Fibroblast of lung (primary cell): ENCODE results near the gene FAM114A1. TPM values are rescaled to one million over a fixed set of nuclear protein-coding genes. Genes with fewer than 3 reads are reported as not detected.
A peak's percentile ranks its signal among the peaks of the same experiment; 100 is the strongest.

Experiments
- DNase-seq, 2 donors: peaks; one replicate each; pipeline versions ENCODE4 v3.0.0 to v3.0.0-alpha.2; 2010; ENCODE audit warnings: low read depth in 2 of 2
- H2AFZ ChIP-seq: 2 replicates; pipeline ENCODE4 v1.5.1; 2012; ENCODE audit warnings: low read length, control low read depth, inconsistent platforms
- H3K27ac ChIP-seq: 2 replicates; pipeline ENCODE4 v1.5.1; 2011; ENCODE audit warnings: low read length, control low read depth; ENCODE audit not compliant: insufficient read depth
- H3K27me3 ChIP-seq: 2 replicates; pipeline ENCODE4 v1.5.1; 2011; ENCODE audit warnings: mild to moderate bottlenecking, low read length; ENCODE audit not compliant: control insufficient read depth, insufficient read depth
- H3K36me3 ChIP-seq: 2 replicates; pipeline ENCODE4 v1.5.1; 2011; ENCODE audit warnings: low read length; ENCODE audit not compliant: control insufficient read depth, insufficient read depth
- H3K4me1 ChIP-seq: 2 replicates; pipeline ENCODE4 v1.5.1; 2011; ENCODE audit warnings: low read length; ENCODE audit not compliant: control insufficient read depth, insufficient read depth; ENCODE audit errors: extremely low read depth
- H3K4me2 ChIP-seq: 2 replicates; pipeline ENCODE4 v1.5.1; 2011; ENCODE audit warnings: low read length, control low read depth; ENCODE audit not compliant: insufficient read depth; ENCODE audit errors: extremely low read depth
- H3K4me3 ChIP-seq, 4 experiments: fragments of 200-600 bp in 1 of 4; sonication (generic) in 1 of 4; replicated peaks in 1 of 4; 2 replicates each; pipeline ENCODE4 v1.5.1; 2011 to 2016; ENCODE audit warnings: low read length in 4 of 4, low read depth in 3 of 4, mild to moderate bottlenecking in 3 of 4, control low read depth in 2 of 4, inconsistent platforms in 1 of 4, mixed read lengths in 1 of 4; ENCODE audit not compliant: insufficient read depth in 1 of 4; ENCODE audit errors: control extremely low read depth in 1 of 4
- H3K79me2 ChIP-seq: 2 replicates; pipeline ENCODE4 v1.5.1; 2012; ENCODE audit warnings: mild to moderate bottlenecking, low read length, inconsistent platforms; ENCODE audit not compliant: control insufficient read depth, insufficient read depth
- H3K9ac ChIP-seq: 2 replicates; pipeline ENCODE4 v1.5.1; 2011; ENCODE audit warnings: mild to moderate bottlenecking, low read length, control low read depth; ENCODE audit not compliant: insufficient read depth
- H3K9me3 ChIP-seq: 2 replicates; pipeline ENCODE4 v1.5.1; 2012; ENCODE audit warnings: low read depth, low read length; ENCODE audit not compliant: control insufficient read depth, insufficient read depth
- H4K20me1 ChIP-seq: 2 replicates; pipeline ENCODE4 v1.5.1; 2011; ENCODE audit warnings: low read length; ENCODE audit not compliant: control insufficient read depth, insufficient read depth; ENCODE audit errors: extremely low read depth
- EZH2 ChIP-seq: IDR thresholded peaks from 2 replicates; pipeline ENCODE4 v1.5.1; 2012; ENCODE audit warnings: low read length, control low read depth, mild to moderate bottlenecking; ENCODE audit errors: missing control alignments
- polyA plus RNA-seq, 2 donors: library from polyadenylated mRNA; depleted of rRNA in 1 of 2; stranded (reverse) in 1 of 2; unstranded in 1 of 2; fragments of >200 nt; gene quantifications; 2 replicates each; pipeline ENCODE4 v1.2.1, GENCODE V29; 2011 to 2012; ENCODE audit warnings: missing spikeins in 1 of 2
- total RNA-seq: library from RNA; depleted of rRNA; stranded (reverse); fragments of >200 nt; gene quantifications from 2 replicates; pipeline ENCODE4 v1.2.1, GENCODE V29; 2014
- TF ChIP-seq, protein P1 (sequence below), 2 donors: IDR thresholded peaks in 1 of 2; conservative IDR thresholded peaks in 1 of 2; 1 replicate in 1 of 2; 2 replicates in 1 of 2; pipeline ENCODE4 v1.5.1; 2011 to 2012; ENCODE audit warnings: low read length in 2 of 2, control low read depth in 1 of 2, inconsistent platforms in 1 of 2, low read depth in 1 of 2, mild to moderate bottlenecking in 1 of 2

The FAM114A1 gene
- total and polyA plus RNA-seq, 2 donors (not counting 1 experiment from before 2014, with no cell fraction given), result 296 to 402 TPM

DNA sequence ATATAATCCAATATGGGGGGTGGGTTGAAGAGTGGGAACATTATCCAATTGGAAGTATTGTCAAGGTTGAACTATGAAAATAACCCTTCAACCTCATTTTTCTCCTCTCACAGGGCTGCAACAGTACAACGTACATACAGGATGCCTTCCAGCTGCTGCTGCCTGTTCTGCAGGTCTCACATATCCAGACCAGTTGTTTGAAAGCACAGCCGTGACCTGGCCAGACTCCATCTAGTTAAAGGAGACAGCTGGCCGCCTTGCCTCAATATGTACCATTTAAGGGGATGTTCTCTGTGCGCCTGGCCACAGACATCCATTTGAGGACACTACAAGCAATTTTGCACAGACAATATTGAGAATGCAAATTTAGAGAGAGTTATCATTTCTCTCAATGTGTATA is 75.7 kb downstream of the FAM114A1 start:
- Histone ChIP-seq H3K36me3 (peaks cover 10% of the 10 kb centered on the region), H3K4me2 (no peak overlapping the region)
- peak in 1 of 2 donors; percentile 98 for DNase-seq

DNA sequence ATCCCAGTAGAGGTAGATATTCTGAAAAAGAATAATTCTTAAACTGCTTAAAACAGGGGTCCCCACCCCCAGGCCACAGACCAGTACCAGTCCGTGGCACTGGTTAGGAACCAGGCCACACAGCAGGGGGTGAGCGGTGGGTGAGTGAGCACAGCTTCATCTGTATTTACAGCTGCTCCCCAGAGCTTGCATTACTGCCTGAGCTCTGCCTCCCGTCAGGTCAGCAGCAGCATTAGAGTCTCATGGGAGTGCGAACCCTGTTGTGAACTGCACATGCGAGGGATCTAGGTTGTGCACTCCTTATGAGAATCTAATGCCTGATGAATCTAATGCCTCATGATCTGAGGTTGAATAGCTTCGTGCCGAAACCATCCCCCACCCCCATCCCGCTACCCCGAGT is 76.8 kb downstream of the FAM114A1 start:
- DNase-seq, result no peak

More for the DNA sequence above, 75.7 kb downstream of the FAM114A1 start:
- no peak overlapping the region for H3K9ac ChIP-seq
- no peaks in the 10 kb centered on the region for H3K79me2 ChIP-seq
- no peak for TF ChIP-seq EZH2
- TF ChIP-seq, protein P1, sequence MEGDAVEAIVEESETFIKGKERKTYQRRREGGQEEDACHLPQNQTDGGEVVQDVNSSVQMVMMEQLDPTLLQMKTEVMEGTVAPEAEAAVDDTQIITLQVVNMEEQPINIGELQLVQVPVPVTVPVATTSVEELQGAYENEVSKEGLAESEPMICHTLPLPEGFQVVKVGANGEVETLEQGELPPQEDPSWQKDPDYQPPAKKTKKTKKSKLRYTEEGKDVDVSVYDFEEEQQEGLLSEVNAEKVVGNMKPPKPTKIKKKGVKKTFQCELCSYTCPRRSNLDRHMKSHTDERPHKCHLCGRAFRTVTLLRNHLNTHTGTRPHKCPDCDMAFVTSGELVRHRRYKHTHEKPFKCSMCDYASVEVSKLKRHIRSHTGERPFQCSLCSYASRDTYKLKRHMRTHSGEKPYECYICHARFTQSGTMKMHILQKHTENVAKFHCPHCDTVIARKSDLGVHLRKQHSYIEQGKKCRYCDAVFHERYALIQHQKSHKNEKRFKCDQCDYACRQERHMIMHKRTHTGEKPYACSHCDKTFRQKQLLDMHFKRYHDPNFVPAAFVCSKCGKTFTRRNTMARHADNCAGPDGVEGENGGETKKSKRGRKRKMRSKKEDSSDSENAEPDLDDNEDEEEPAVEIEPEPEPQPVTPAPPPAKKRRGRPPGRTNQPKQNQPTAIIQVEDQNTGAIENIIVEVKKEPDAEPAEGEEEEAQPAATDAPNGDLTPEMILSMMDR (conservative IDR thresholded peaks at IDR 0.05 in 1 of 2, IDR thresholded peaks at IDR 0.05 in 1 of 2; ENCODE audit: low read depth in 1 of 2, low read length in 2 of 2), result no peak
- H3K27ac ChIP-seq, result peak overlapping the region; percentile 23
- H3K4me3 ChIP-seq, result no peak overlapping the region
- H3K4me1 ChIP-seq, result peaks cover 5% of the 10 kb centered on the region
- H3K27me3 ChIP-seq, result no peaks in the 10 kb centered on the region
- H4K20me1 ChIP-seq, result no peaks in the 10 kb centered on the region
- H3K9me3 ChIP-seq, result no peaks in the 10 kb centered on the region
- H2AFZ ChIP-seq, result no peak overlapping the region

DNA sequence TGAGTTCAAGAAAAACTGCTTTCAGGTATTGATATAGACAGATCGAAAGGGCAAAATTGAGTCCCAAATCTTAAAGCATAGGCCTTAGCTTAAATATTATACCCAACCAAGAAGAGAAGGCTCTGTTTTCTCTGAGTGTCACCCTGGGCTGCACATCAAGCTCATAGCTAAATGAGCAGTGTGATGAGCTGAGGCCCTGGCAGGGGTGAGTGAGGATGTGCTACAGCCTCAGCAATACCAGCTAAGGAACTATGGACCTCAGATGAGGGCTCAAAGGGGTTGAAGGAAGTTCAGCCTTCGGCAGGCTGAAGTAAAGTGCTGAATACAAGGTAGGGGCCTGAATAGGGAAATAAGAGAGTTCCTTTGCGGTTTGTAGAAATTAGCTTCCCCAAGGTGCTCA is 79.3 kb downstream of the FAM114A1 start:
- Histone ChIP-seq H3K4me3 (no peak overlapping the region), H3K4me1 (peaks cover 19% of the 10 kb centered on the region), H3K9me3 (no peaks in the 10 kb centered on the region), H3K27me3 (no peaks in the 10 kb centered on the region), H3K9ac (no peak overlapping the region), H2AFZ (no peak overlapping the region), H3K4me2 (no peak overlapping the region), H4K20me1 (no peaks in the 10 kb centered on the region), H3K36me3 (peaks cover 6% of the 10 kb centered on the region), H3K27ac (no peak overlapping the region), H3K79me2 (no peaks in the 10 kb centered on the region)
- no peak for DNase-seq
- TF ChIP-seq, protein P1 (conservative IDR thresholded peaks at IDR 0.05 in 1 of 2, IDR thresholded peaks at IDR 0.05 in 1 of 2; ENCODE audit: low read depth in 1 of 2, low read length in 2 of 2), result no peak
- TF ChIP-seq EZH2, result no peak

More for the DNA sequence above, 76.8 kb downstream of the FAM114A1 start:
- no peak overlapping the region for H3K27ac ChIP-seq
- no peaks in the 10 kb centered on the region for H4K20me1 ChIP-seq
- no peak overlapping the region for H3K4me3 ChIP-seq
- H2AFZ ChIP-seq, result no peak overlapping the region
- no peaks in the 10 kb centered on the region for H3K9me3 ChIP-seq
- no peaks in the 10 kb centered on the region for H3K79me2 ChIP-seq
- peaks cover 13% of the 10 kb centered on the region for H3K4me1 ChIP-seq
- TF ChIP-seq, protein P1 (conservative IDR thresholded peaks at IDR 0.05 in 1 of 2, IDR thresholded peaks at IDR 0.05 in 1 of 2; ENCODE audit: low read depth in 1 of 2, low read length in 2 of 2), result no peak
- no peak for TF ChIP-seq EZH2
- H3K9ac ChIP-seq, result no peak overlapping the region
- no peaks in the 10 kb centered on the region for H3K27me3 ChIP-seq
- H3K4me2 ChIP-seq, result no peak overlapping the region
- H3K36me3 ChIP-seq, result peaks cover 6% of the 10 kb centered on the region
